Panc1 (cell line): ENCODE results near the gene CREG1.

Experiments used
- CTCF ChIP-seq: fragments of 450-650 bp; IDR thresholded peaks from 2 replicates; pipeline ENCODE4 v1.5.1; 2017; ENCODE audit warnings: mild to moderate bottlenecking
- REST ChIP-seq, 2 experiments: IDR thresholded peaks; 2 replicates each; pipeline ENCODE4 v1.6.1; 2011 to 2012; ENCODE audit warnings: low read depth in 2 of 2, control low read depth in 1 of 2, low read length in 1 of 2, mild to moderate bottlenecking in 1 of 2, moderate library complexity in 1 of 2; ENCODE audit not compliant: insufficient read depth in 1 of 2

- TF ChIP-seq CTCF = no peak
- TF ChIP-seq REST (IDR thresholded peaks at IDR 0.05; ENCODE audit: insufficient read depth in 1 of 2, low read depth in 2 of 2, low read length in 1 of 2) = no peak
Observed at GRCh38 chr1:167579986-167580385, 26.4 kb upstream of the CREG1 start.
